22Rv1 (cell line): Measurements from ENCODE around the gene ABLIM3.

Experiments
- H3K27ac ChIP-seq: fragments of 450-650 bp; 2 replicates; pipeline ENCODE4 v1.5.1; 2017
- ZFX ChIP-seq: fragments of 450-650 bp; IDR thresholded peaks from 2 replicates; pipeline ENCODE4 v1.6.1; 2017; ENCODE audit warnings: antibody characterized with exemption, borderline replicate concordance
- TF ChIP-seq, protein P1 (sequence below): fragments of 450-650 bp; IDR thresholded peaks from 2 replicates; pipeline ENCODE4 v1.5.1; 2017; ENCODE audit warnings: mild to moderate bottlenecking

The ABLIM3 gene

GRCh38 chr5:149168276-149168906, 27.1 kb downstream of the ABLIM3 start:
- H3K27ac ChIP-seq = no peak overlapping the region
- TF ChIP-seq, protein P1, sequence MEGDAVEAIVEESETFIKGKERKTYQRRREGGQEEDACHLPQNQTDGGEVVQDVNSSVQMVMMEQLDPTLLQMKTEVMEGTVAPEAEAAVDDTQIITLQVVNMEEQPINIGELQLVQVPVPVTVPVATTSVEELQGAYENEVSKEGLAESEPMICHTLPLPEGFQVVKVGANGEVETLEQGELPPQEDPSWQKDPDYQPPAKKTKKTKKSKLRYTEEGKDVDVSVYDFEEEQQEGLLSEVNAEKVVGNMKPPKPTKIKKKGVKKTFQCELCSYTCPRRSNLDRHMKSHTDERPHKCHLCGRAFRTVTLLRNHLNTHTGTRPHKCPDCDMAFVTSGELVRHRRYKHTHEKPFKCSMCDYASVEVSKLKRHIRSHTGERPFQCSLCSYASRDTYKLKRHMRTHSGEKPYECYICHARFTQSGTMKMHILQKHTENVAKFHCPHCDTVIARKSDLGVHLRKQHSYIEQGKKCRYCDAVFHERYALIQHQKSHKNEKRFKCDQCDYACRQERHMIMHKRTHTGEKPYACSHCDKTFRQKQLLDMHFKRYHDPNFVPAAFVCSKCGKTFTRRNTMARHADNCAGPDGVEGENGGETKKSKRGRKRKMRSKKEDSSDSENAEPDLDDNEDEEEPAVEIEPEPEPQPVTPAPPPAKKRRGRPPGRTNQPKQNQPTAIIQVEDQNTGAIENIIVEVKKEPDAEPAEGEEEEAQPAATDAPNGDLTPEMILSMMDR = no peak
- no peak for TF ChIP-seq ZFX

GRCh38 chr5:149170299-149170698, 29.0 kb downstream of the ABLIM3 start:
- no peak overlapping the region for H3K27ac ChIP-seq
- TF ChIP-seq ZFX = no peak
- TF ChIP-seq, protein P1 = no peak

GRCh38 chr5:149172261-149172660, 31.0 kb downstream of the ABLIM3 start:
- no peak overlapping the region for H3K27ac ChIP-seq
- no peak for TF ChIP-seq ZFX
- TF ChIP-seq, protein P1 = no peak

- TF ChIP-seq, protein P1 = no peak
- no peak for TF ChIP-seq ZFX
- no peak overlapping the region for H3K27ac ChIP-seq
These were observed 31.6 kb downstream of the ABLIM3 start for GRCh38 chr5:149172709-149173505.

DNA sequence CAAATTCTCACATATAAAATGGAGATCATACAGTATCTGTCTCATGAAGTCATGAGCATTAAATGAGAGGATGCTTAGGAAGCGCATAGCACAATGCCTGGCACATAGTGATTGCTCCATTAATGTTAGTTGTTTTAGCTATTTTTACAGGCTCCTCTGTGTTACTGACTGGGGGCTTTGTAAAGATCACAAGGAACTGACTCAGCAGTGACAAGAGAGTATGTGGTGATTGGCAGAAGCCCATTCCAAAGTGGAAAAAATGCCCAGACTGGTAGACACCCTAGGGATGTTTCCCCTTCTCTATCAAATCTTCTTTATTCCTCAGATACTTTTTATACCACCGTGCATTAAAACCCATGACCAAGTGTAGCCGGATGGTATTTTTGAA, 33.5 kb downstream of the ABLIM3 start:
- no peak overlapping the region for H3K27ac ChIP-seq
- TF ChIP-seq, protein P1 = no peak
- no peak for TF ChIP-seq ZFX

DNA sequence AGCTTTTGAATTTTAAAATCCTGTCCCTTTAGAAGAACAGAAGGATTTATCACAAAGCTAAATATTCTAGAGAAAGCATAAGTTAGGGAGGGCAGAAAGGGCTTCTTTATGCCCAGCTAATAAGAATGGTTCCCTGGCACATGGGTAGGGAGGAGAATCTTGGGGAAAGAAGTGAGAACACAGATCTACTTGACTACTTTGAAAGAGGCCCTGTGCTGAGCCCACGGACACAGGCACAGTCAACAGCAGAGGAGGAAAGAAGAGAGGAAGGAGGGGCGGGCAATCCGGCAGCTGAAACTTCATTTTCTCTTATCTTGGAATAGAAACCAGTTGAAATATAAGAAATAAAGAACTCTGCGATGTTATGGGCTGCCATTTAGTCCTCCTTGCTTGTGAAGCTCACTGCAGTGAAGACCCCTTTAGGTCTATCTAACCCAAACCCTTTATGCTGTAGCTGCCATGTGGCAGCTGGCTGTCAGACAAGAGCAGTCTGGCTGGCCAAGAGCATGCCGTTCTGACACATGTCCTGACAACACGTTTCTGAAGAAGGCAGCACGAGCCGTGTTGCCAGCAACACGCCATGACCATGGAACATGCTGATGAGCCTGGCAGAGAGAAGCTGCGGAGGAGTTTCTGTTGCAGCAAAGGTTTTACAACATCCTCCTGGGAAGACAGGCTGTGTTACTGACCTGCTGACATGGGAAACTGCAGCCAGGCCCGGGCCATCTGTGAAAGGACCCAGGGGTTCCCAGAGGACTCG, 34.2 kb downstream of the ABLIM3 start:
- H3K27ac ChIP-seq = no peak overlapping the region
- TF ChIP-seq ZFX = no peak
- TF ChIP-seq, protein P1 = no peak

GRCh38 chr5:149177339-149177843, 36.1 kb downstream of the ABLIM3 start:
- H3K27ac ChIP-seq = no peak overlapping the region
- TF ChIP-seq, protein P1 = no peak
- no peak for TF ChIP-seq ZFX
